ENCODE data around the gene TRMO. TPM values are rescaled to one million over a fixed set of nuclear protein-coding genes. Genes with fewer than 3 reads are reported as not detected.
A peak's percentile ranks its signal among the peaks of the same experiment; 100 is the strongest.

TRMO gene
- total and polyA plus RNA-seq, 9 of the 15 experiments (the other 6 are each of a cell fraction or from before 2014, with no cell fraction given), result 5.6 to 22.4 (median 16.2) TPM

DNA sequence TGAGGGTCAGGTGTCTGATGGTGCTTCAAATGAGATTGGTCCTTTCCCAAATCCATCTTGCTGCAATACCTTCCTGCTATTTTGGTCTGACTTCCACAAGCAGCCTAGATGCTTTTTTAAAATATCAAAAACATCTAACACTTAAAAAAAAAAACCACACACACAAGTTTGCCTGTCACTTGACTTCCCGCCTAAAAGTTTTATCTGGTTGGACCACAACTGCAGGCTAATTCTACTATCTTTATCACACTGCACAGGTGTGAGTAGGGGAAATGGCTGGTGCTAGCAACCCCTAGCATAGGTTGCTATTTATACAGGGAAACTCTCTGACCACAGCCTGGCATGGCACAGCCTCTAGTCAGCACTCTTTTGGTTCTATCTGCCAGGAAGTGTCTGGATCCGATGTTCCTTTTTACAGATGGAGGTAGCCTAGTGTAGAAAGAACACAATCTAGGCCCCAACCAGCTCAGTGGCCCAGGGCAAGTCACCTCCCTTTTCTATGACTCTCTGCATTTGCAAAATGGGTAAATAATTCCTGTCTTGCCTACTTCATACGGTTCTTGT is 15.9 kb upstream of the TRMO start, which contains the start of gene HEMGN (continued):
- no peak for TF ChIP-seq SREBF2 (CRISPR knock-in tag; IDR thresholded peaks at IDR 0.05)
- TF ChIP-seq CHD1 (IDR thresholded peaks at IDR 0.05; ENCODE audit: low read length), result peak; percentile 71
- TF ChIP-seq, protein P1, sequence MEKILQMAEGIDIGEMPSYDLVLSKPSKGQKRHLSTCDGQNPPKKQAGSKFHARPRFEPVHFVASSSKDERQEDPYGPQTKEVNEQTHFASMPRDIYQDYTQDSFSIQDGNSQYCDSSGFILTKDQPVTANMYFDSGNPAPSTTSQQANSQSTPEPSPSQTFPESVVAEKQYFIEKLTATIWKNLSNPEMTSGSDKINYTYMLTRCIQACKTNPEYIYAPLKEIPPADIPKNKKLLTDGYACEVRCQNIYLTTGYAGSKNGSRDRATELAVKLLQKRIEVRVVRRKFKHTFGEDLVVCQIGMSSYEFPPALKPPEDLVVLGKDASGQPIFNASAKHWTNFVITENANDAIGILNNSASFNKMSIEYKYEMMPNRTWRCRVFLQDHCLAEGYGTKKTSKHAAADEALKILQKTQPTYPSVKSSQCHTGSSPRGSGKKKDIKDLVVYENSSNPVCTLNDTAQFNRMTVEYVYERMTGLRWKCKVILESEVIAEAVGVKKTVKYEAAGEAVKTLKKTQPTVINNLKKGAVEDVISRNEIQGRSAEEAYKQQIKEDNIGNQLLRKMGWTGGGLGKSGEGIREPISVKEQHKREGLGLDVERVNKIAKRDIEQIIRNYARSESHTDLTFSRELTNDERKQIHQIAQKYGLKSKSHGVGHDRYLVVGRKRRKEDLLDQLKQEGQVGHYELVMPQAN (IDR thresholded peaks at IDR 0.05; ENCODE audit: borderline replicate concordance), result no peak
- peak; percentile 64 for TF ChIP-seq EP400 (IDR thresholded peaks at IDR 0.05)
- TF ChIP-seq TEAD1 (CRISPR knock-in tag; IDR thresholded peaks at IDR 0.05), result 0 out of 4 replicates have a peak, but pooled peaks have one; percentile 42 to 61
- no peak for TF ChIP-seq ASH1L (IDR thresholded peaks at IDR 0.05; ENCODE audit: borderline replicate concordance, low read depth, partially characterized antibody)
- no peak for TF ChIP-seq PYGO2 (tag; IDR thresholded peaks at IDR 0.05)
- TF ChIP-seq POLR2AphosphoS5 (IDR thresholded peaks at IDR 0.05; ENCODE audit: control insufficient read depth, insufficient read depth, low read depth, low read length), result peak; percentile 99
- TF ChIP-seq ZNF24 (IDR thresholded peaks at IDR 0.05), result 0 out of 2 replicates have a peak, but pooled peaks have one; percentile 24
- peak; percentile 77 for TF ChIP-seq MEF2D (tag; conservative IDR thresholded peaks at IDR 0.05; ENCODE audit: low read depth)
- TF ChIP-seq, protein P2, sequence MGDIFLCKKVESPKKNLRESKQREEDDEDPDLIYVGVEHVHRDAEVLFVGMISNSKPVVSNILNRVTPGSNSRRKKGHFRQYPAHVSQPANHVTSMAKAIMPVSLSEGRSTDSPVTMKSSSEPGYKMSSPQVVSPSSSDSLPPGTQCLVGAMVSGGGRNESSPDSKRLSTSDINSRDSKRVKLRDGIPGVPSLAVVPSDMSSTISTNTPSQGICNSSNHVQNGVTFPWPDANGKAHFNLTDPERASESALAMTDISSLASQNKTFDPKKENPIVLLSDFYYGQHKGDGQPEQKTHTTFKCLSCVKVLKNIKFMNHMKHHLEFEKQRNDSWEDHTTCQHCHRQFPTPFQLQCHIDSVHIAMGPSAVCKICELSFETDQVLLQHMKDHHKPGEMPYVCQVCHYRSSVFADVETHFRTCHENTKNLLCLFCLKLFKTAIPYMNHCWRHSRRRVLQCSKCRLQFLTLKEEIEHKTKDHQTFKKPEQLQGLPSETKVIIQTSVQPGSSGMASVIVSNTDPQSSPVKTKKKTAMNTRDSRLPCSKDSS (IDR thresholded peaks at IDR 0.05; ENCODE audit: low read depth, partially characterized antibody), result no peak
- TF ChIP-seq, protein P3, sequence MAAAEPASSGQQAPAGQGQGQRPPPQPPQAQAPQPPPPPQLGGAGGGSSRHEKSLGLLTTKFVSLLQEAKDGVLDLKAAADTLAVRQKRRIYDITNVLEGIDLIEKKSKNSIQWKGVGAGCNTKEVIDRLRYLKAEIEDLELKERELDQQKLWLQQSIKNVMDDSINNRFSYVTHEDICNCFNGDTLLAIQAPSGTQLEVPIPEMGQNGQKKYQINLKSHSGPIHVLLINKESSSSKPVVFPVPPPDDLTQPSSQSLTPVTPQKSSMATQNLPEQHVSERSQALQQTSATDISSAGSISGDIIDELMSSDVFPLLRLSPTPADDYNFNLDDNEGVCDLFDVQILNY (CRISPR knock-in tag; IDR thresholded peaks at IDR 0.05), result no peak
- TF ChIP-seq ATF1 (CRISPR knock-in tag; IDR thresholded peaks at IDR 0.05), result no peak
- peak; percentile 29; the same call in 1 of the 2 replicates for TF ChIP-seq ATF1 (tag; IDR thresholded peaks at IDR 0.05)
- peak; percentile 94 for TF ChIP-seq FOXM1 (IDR thresholded peaks at IDR 0.05; ENCODE audit: low read depth)
- TF ChIP-seq FOXM1 (CRISPR knock-in tag; IDR thresholded peaks at IDR 0.05; ENCODE audit: low read depth), result no peak
- TF ChIP-seq ZSCAN29 (IDR thresholded peaks at IDR 0.05), result no peak
- TF ChIP-seq ZNF780A (CRISPR knock-in tag; IDR thresholded peaks at IDR 0.05), result no peak
- peak; percentile 89 for TF ChIP-seq SMARCE1 (IDR thresholded peaks at IDR 0.05)
- peak; percentile 73 for TF ChIP-seq NFE2 (IDR thresholded peaks at IDR 0.05; ENCODE audit: low read depth)
